Esophagus squamous epithelium (tissue), 4 donors: Measurements from ENCODE around the gene MIOS.

Source experiments
- POLR2A ChIP-seq, 4 donors: fragments of 450-650 bp; IDR thresholded peaks; one replicate each; pipeline ENCODE4 v1.6.1; 2017; ENCODE audit warnings: antibody characterized with exemption in 4 of 4, mild to moderate bottlenecking in 4 of 4, moderate library complexity in 3 of 4
- TF ChIP-seq, protein P1 (sequence below), 6 experiments: fragments of 450-650 bp in 4 of 6; fragments of 200-600 bp in 2 of 6; sonication (generic) in 2 of 6; IDR thresholded peaks; one replicate each; pipeline ENCODE4 v1.5.1; 2016 to 2019; ENCODE audit warnings: antibody characterized with exemption in 6 of 6, mild to moderate bottlenecking in 4 of 6, moderate library complexity in 4 of 6

DNA sequence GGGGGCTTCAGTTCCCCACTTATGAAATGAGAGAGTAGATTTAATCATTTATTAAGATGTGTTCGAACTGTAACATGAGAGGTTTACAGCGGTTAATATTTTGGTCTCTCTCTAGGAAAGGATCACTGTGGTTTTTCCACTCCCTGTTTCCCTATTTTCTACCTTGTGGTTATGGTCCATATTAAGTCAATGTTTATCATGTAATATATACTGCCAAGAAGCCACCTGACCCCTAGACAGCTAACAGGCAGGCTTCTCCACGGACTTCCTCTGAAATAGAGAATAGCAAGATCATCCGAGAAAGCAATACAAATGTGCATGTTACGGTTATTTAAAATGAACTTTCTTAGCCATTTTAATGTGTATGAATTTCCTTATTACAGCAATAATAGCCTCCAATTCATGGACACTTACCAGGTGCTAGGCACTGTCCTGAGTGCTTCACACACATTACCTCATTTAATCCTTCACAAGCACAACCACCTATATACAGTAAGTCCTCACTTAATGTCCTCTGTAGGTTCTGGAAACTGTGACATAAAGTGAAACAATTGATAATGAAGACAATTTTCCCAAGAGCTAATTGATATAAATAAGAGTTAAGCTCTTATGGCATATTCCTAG lies 30.2 kb upstream of the MIOS start:
- no peak for TF ChIP-seq POLR2A (IDR thresholded peaks at IDR 0.05)
- TF ChIP-seq, protein P1, sequence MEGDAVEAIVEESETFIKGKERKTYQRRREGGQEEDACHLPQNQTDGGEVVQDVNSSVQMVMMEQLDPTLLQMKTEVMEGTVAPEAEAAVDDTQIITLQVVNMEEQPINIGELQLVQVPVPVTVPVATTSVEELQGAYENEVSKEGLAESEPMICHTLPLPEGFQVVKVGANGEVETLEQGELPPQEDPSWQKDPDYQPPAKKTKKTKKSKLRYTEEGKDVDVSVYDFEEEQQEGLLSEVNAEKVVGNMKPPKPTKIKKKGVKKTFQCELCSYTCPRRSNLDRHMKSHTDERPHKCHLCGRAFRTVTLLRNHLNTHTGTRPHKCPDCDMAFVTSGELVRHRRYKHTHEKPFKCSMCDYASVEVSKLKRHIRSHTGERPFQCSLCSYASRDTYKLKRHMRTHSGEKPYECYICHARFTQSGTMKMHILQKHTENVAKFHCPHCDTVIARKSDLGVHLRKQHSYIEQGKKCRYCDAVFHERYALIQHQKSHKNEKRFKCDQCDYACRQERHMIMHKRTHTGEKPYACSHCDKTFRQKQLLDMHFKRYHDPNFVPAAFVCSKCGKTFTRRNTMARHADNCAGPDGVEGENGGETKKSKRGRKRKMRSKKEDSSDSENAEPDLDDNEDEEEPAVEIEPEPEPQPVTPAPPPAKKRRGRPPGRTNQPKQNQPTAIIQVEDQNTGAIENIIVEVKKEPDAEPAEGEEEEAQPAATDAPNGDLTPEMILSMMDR (IDR thresholded peaks at IDR 0.05), result no peak
